NB4 (cell line): ENCODE measurements around the gene ADI1.
"Not testable (repeated sequence)": the region's sequence is repeated elsewhere in the genome, so short reads cannot be mapped to it uniquely, and the experiment has no call there.

Experiments used
- DNase-seq: peaks from one replicate; pipeline ENCODE4 v3.0.0; 2010; ENCODE audit warnings: low read depth
- H3K4me3 ChIP-seq: one replicate; pipeline ENCODE4 v1.5.1; 2011; ENCODE audit warnings: mild to moderate bottlenecking, low read depth, low read length, moderate library complexity
- MAX ChIP-seq: IDR thresholded peaks from 2 replicates; pipeline ENCODE4 v1.6.1; 2011; ENCODE audit warnings: low read depth, low read length
- MYC ChIP-seq: IDR thresholded peaks from 2 replicates; pipeline ENCODE4 v1.6.1; 2011; ENCODE audit warnings: low read depth, low read length
- POLR2A ChIP-seq: IDR thresholded peaks from 2 replicates; pipeline ENCODE4 v1.6.1; 2011; ENCODE audit warnings: mild to moderate bottlenecking; ENCODE audit not compliant: insufficient read length; ENCODE audit errors: extremely low read depth
- TF ChIP-seq, protein P1 (sequence below): IDR thresholded peaks from one replicate; pipeline ENCODE4 v1.5.1; 2012; ENCODE audit warnings: low read depth, low read length

The ADI1 gene

DNA sequence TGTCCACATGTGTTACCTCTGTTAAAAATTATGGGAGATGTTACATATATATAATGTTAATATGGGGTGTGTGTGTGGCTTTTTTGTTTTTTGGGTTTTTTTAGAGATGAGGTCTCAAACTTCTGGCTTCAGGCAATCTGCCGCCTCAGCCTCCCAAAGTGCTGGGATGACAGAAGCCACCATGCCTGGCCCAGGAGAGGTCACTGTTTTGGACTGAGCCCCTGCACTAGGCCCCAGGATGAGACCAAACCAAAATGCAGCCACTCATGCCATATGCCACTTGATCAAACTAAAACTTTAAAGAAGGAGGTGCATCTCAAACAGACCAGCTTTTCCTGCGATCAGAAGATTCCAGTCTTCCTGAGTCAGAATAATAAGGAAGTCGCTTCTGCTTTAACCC, 2.5 kb downstream of the ADI1 start:
- TF ChIP-seq MYC = no peak
- no peak for TF ChIP-seq MAX
- TF ChIP-seq POLR2A = no peak
- TF ChIP-seq, protein P1, sequence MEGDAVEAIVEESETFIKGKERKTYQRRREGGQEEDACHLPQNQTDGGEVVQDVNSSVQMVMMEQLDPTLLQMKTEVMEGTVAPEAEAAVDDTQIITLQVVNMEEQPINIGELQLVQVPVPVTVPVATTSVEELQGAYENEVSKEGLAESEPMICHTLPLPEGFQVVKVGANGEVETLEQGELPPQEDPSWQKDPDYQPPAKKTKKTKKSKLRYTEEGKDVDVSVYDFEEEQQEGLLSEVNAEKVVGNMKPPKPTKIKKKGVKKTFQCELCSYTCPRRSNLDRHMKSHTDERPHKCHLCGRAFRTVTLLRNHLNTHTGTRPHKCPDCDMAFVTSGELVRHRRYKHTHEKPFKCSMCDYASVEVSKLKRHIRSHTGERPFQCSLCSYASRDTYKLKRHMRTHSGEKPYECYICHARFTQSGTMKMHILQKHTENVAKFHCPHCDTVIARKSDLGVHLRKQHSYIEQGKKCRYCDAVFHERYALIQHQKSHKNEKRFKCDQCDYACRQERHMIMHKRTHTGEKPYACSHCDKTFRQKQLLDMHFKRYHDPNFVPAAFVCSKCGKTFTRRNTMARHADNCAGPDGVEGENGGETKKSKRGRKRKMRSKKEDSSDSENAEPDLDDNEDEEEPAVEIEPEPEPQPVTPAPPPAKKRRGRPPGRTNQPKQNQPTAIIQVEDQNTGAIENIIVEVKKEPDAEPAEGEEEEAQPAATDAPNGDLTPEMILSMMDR = no peak
- no peak overlapping the region for H3K4me3 ChIP-seq
- DNase-seq = no peak

GRCh38 chr2:3515438-3515837, 3.9 kb downstream of the ADI1 start:
- DNase-seq, H3K4me3 ChIP-seq: not testable (repeated sequence)

GRCh38 chr2:3513026-3513810, 6.1 kb downstream of the ADI1 start:
- TF ChIP-seq POLR2A = no peak
- TF ChIP-seq MAX = no peak
- no peak for TF ChIP-seq MYC
- TF ChIP-seq, protein P1 = no peak
- DNase-seq = no peak
- H3K4me3 ChIP-seq = no peak overlapping the region

DNA sequence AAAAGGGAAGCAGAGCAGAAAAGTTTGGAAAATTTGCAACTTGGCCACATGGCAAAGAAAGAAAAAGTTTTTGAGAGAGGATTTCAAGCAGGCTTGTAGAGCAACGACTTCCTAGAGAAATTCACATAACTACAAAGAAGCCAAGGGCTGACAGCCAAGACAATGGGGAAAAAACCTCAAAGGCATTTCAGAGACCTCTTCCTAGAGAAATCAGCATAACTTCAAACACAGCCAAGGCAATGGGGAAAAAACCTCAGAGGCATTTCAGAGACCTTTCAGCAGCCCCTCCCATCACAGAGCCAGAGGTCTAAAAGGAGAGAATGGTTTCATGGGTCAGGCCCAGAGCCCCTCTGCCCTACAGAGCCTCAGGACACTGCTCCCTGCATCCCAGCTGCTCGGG, 7.2 kb downstream of the ADI1 start:
- no peak for TF ChIP-seq MAX
- TF ChIP-seq, protein P1 = no peak
- TF ChIP-seq POLR2A = no peak
- no peak for TF ChIP-seq MYC
- DNase-seq = no peak
- no peak overlapping the region for H3K4me3 ChIP-seq

DNA sequence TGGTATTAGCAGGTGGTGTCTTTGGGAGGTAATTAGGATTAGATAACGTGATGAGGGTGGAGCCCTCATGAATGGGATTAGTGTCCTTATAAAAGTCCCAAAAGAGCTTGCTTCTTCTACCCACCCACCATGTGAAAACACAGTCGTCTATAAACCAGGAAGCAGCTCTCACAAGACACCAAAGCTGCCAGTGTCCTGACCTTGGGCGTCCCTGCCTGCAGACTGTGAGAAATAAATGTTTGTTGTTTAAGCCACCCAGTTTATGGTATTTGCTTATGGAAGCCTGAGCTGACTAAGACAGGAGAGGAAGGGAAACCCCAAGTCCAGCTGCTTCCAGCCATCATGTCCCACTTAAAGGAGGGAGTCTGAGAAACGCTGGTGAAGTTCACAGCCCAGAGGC, 13.6 kb downstream of the ADI1 start:
- no peak overlapping the region for H3K4me3 ChIP-seq
- TF ChIP-seq MAX (no peak), POLR2A (no peak), MYC (no peak)
- TF ChIP-seq, protein P1 = no peak
- no peak for DNase-seq

GRCh38 chr2:3504741-3505140, 14.6 kb downstream of the ADI1 start:
- no peak for TF ChIP-seq MAX
- TF ChIP-seq POLR2A = no peak
- TF ChIP-seq, protein P1 = no peak
- no peak for TF ChIP-seq MYC
- no peak overlapping the region for H3K4me3 ChIP-seq
- no peak for DNase-seq
